T-cell (primary cell): ENCODE data around the gene CEP112. TPM values are rescaled to one million over a fixed set of nuclear protein-coding genes. Genes with fewer than 3 reads are reported as not detected.

Experiments used
- ATAC-seq, 4 experiments: fragments of 200-7000 bp in 3 of 4; fragments of 150-1000 bp in 1 of 4; cut with Tn5 transposase; replicated peaks in 1 of 4; 1 replicate in 3 of 4; 2 replicates in 1 of 4; pipeline ENCODE4 v1.10.0; 2021; ENCODE audit warnings: moderate library complexity in 3 of 4, mild to moderate bottlenecking in 2 of 4, moderate number of reproducible peaks in 1 of 4
- CTCF ChIA-PET, 2 donors: fragments of 300-600 bp; sonication (Branson Sonifier 250); formaldehyde crosslinking; loops; one replicate each; lab custom pipeline; 2022; ENCODE audit warnings: antibody characterized with exemption in 2 of 2; lab: Charles Lee
- POLR2A ChIA-PET, 2 donors: fragments of 300-600 bp; sonication (Branson Sonifier 250); formaldehyde crosslinking; loops; one replicate each; lab custom pipeline; 2022; ENCODE audit warnings: antibody characterized with exemption in 2 of 2; lab: Charles Lee
- DNase-seq, 35 experiments: peaks; one replicate each; pipeline versions ENCODE4 v3.0.0 to v3.0.0-alpha.2; 2013 to 2023
- H3K27ac ChIP-seq: one replicate; pipeline ENCODE4 v1.5.1; 2013; ENCODE audit warnings: low read length
- H3K27me3 ChIP-seq, 2 experiments: replicated peaks in 1 of 2; 1 replicate in 1 of 2; 2 replicates in 1 of 2; pipeline versions ENCODE4 v1.6.1 to v1.7.0; 2013; ENCODE audit warnings: low read length in 1 of 2, mixed read lengths in 1 of 2; ENCODE audit not compliant: control insufficient read depth in 2 of 2, insufficient read depth in 2 of 2; ENCODE audit errors: extremely low read depth in 1 of 2
- H3K36me3 ChIP-seq, 2 donors: 1 replicate in 1 of 2; 2 replicates in 1 of 2; pipeline versions ENCODE4 v1.6.1 to v1.7.0; 2013; ENCODE audit warnings: low read length in 1 of 2; ENCODE audit not compliant: control insufficient read depth in 2 of 2, insufficient read depth in 1 of 2; ENCODE audit errors: extremely low read depth in 1 of 2
- H3K4me1 ChIP-seq, 2 experiments: 1 replicate in 1 of 2; 2 replicates in 1 of 2; pipeline versions ENCODE4 v1.6.1 to v1.7.0; 2013; ENCODE audit warnings: low read length in 2 of 2, mixed read lengths in 1 of 2; ENCODE audit not compliant: insufficient read depth in 2 of 2, control insufficient read depth in 1 of 2; ENCODE audit errors: extremely low read depth in 1 of 2
- H3K4me3 ChIP-seq, 2 donors: 1 replicate in 1 of 2; 2 replicates in 1 of 2; pipeline versions ENCODE4 v1.5.1 to v1.7.0; 2013; ENCODE audit warnings: mild to moderate bottlenecking in 2 of 2, low read length in 1 of 2, moderate library complexity in 1 of 2; ENCODE audit not compliant: control insufficient read depth in 1 of 2; ENCODE audit errors: extremely low read depth in 1 of 2
- H3K9me3 ChIP-seq: 2 replicates; pipeline ENCODE4 v1.7.0; 2013
- H3K27ac Mint-ChIP-seq, 2 donors: one replicate each; pipeline ENCODE4 v1.8.0; 2020 to 2021; ENCODE audit warnings: mild to moderate bottlenecking in 2 of 2, mixed read lengths in 2 of 2
- H3K27me3 Mint-ChIP-seq, 2 donors: one replicate each; pipeline ENCODE4 v1.8.0; 2021 to 2022; ENCODE audit warnings: mixed read lengths in 2 of 2
- H3K36me3 Mint-ChIP-seq: one replicate; pipeline ENCODE4 v1.8.0; 2021; ENCODE audit warnings: mixed read lengths
- H3K4me1 Mint-ChIP-seq, 3 donors: one replicate each; pipeline ENCODE4 v1.8.0; 2020 to 2022; ENCODE audit warnings: mixed read lengths in 3 of 3, mild to moderate bottlenecking in 1 of 3
- H3K4me3 Mint-ChIP-seq, 3 donors: one replicate each; pipeline ENCODE4 v1.8.0; 2020 to 2022; ENCODE audit warnings: mild to moderate bottlenecking in 3 of 3, mixed read lengths in 3 of 3, moderate library complexity in 3 of 3
- H3K9me3 Mint-ChIP-seq, 3 donors: one replicate each; pipeline ENCODE4 v1.8.0; 2020 to 2022; ENCODE audit warnings: mixed read lengths in 3 of 3
- WGBS: methylation state at CpG from one replicate; pipeline ENCODE4 v1.1.5; 2013; ENCODE audit warnings: missing lambda C conversion rate; ENCODE audit not compliant: insufficient coverage; 5-methylcytosine and 5-hydroxymethylcytosine counted together
- total RNA-seq, 35 experiments: library from RNA in 6 of 35; stranded (reverse) in 6 of 35; fragments of 120-200 nt in 1 of 35; gene quantifications; one replicate each; pipeline versions ENCODE4 v1.2.1 to v1.2.4 and lab custom pipeline; 2013 to 2026

CEP112 gene
- total RNA-seq, 5 donors from 2014 or later (not counting 1 experiment from before 2014, with no cell fraction given), result 2.4 to 4.9 (median 4.5) TPM

DNA sequence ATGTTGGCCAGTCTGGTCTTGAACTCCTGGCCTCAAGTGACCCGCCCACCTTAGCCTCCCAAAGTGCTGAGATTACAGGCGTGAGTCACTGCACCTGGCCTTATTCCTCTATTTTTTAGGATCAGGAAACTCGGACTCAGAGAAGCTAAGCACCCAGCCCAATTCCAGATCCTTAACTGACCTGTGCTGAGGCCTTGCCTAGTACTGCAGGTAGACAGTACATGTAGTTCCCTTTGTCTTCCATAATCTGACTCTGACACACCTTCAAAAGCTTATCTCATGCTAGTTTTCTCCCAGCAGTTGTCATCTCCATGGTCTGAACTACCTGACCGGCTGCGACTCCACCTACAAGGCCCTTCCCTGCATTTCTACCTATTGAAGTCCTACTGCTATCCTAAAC, 564.8 kb downstream of the CEP112 start:
- no peaks in the 10 kb centered on the region for H3K4me1 Mint-ChIP-seq
- POLR2A ChIA-PET, result no interaction called here
- peaks cover 0 to 5% of the 10 kb centered on the region in 2 donors for H3K27me3 Mint-ChIP-seq
- Histone ChIP-seq H3K27me3 (peaks cover 0 to 8% of the 10 kb centered on the region in 2 experiments), H3K4me3 (no peak overlapping the region), H3K9me3 (no peaks in the 10 kb centered on the region), H3K36me3 (no peaks in the 10 kb centered on the region), H3K27ac (no peak overlapping the region), H3K4me1 (no peaks in the 10 kb centered on the region)
- H3K4me3 Mint-ChIP-seq, result no peak overlapping the region
- 93% methylated on average over 4 of the region's 5 CpGs for WGBS
- ATAC-seq (no peak), DNase-seq (no peak)
- CTCF ChIA-PET, result no interaction called here
- no peak overlapping the region for H3K27ac Mint-ChIP-seq
- H3K36me3 Mint-ChIP-seq, result no peaks in the 10 kb centered on the region
- no peaks in the 10 kb centered on the region for H3K9me3 Mint-ChIP-seq

- CTCF ChIA-PET, result interaction anchor here in 1 of 2 donors (0.6 kb wide), 1 partner anchor 68 kb away, joined by 3 read pairs; no protein-coding TSS in a partner anchor
- Histone ChIP-seq H3K4me1 (no peaks in the 10 kb centered on the region), H3K27ac (no peak overlapping the region), H3K27me3 (peaks cover 0 to 8% of the 10 kb centered on the region in 2 experiments), H3K4me3 (no peak overlapping the region), H3K36me3 (no peaks in the 10 kb centered on the region), H3K9me3 (no peaks in the 10 kb centered on the region)
- H3K27ac Mint-ChIP-seq, result no peak overlapping the region
- no peaks in the 10 kb centered on the region for H3K9me3 Mint-ChIP-seq
- no peak for DNase-seq
- H3K4me3 Mint-ChIP-seq, result no peak overlapping the region
- H3K36me3 Mint-ChIP-seq, result no peaks in the 10 kb centered on the region
- no peak for ATAC-seq
- H3K27me3 Mint-ChIP-seq, result peaks cover 0 to 5% of the 10 kb centered on the region in 2 donors
- POLR2A ChIA-PET, result no interaction called here
- H3K4me1 Mint-ChIP-seq, result no peaks in the 10 kb centered on the region
Measured at GRCh38 chr17:65626451-65626850, 565.5 kb downstream of the CEP112 start.

- Mint-ChIP-seq H3K4me3 (no peak overlapping the region), H3K9me3 (no peaks in the 10 kb centered on the region), H3K36me3 (no peaks in the 10 kb centered on the region), H3K27me3 (no peaks in the 10 kb centered on the region), H3K4me1 (no peaks in the 10 kb centered on the region), H3K27ac (no peak overlapping the region)
- H3K27me3 ChIP-seq, result no peaks in the 10 kb centered on the region
- CTCF ChIA-PET, result no interaction called here
- no peaks in the 10 kb centered on the region for H3K4me1 ChIP-seq
- H3K9me3 ChIP-seq, result no peaks in the 10 kb centered on the region
- no peak overlapping the region for H3K27ac ChIP-seq
- H3K4me3 ChIP-seq, result no peak overlapping the region
- ATAC-seq, result no peak
- POLR2A ChIA-PET, result no interaction called here
- WGBS, result no CpG with 5 or more reads among the region's 1 CpG
- no peak for DNase-seq
- H3K36me3 ChIP-seq, result no peaks in the 10 kb centered on the region
Measured at GRCh38 chr17:65618516-65618915, 573.4 kb downstream of the CEP112 start.

- H3K27ac Mint-ChIP-seq, result no peak overlapping the region
- H3K4me1 Mint-ChIP-seq, result no peaks in the 10 kb centered on the region
- H3K27ac ChIP-seq, result no peak overlapping the region
- H3K36me3 Mint-ChIP-seq, result no peaks in the 10 kb centered on the region
- CTCF ChIA-PET, result no interaction called here
- no peaks in the 10 kb centered on the region for H3K27me3 Mint-ChIP-seq
- H3K9me3 Mint-ChIP-seq, result no peaks in the 10 kb centered on the region
- ATAC-seq (no peak), DNase-seq (no peak)
- H3K4me3 ChIP-seq, result no peak overlapping the region
- 78% methylated on average over 6 of the region's 11 CpGs for WGBS
- no peaks in the 10 kb centered on the region for H3K9me3 ChIP-seq
- no peaks in the 10 kb centered on the region for H3K27me3 ChIP-seq
- no peak overlapping the region for H3K4me3 Mint-ChIP-seq
- no peaks in the 10 kb centered on the region for H3K36me3 ChIP-seq
- POLR2A ChIA-PET, result interaction anchor here in 1 of 2 donors (0.7 kb wide), 1 partner anchor 116 kb away, joined by 7 read pairs; no protein-coding TSS in a partner anchor
- H3K4me1 ChIP-seq, result no peaks in the 10 kb centered on the region
Measured at GRCh38 chr17:65617496-65617895, 574.4 kb downstream of the CEP112 start.

GRCh38 chr17:65609749-65610148, 582.2 kb downstream of the CEP112 start:
- no peaks in the 10 kb centered on the region for H3K27me3 ChIP-seq
- Mint-ChIP-seq H3K4me1 (no peaks in the 10 kb centered on the region), H3K4me3 (no peak overlapping the region), H3K36me3 (no peaks in the 10 kb centered on the region), H3K27ac (no peak overlapping the region), H3K9me3 (no peaks in the 10 kb centered on the region), H3K27me3 (no peaks in the 10 kb centered on the region)
- WGBS, result no CpG with 5 or more reads among the region's 2 CpGs
- H3K4me3 ChIP-seq, result no peak overlapping the region
- no peak for ATAC-seq
- DNase-seq, result no peak
- no peak overlapping the region for H3K27ac ChIP-seq
- H3K4me1 ChIP-seq, result no peaks in the 10 kb centered on the region
- CTCF ChIA-PET, result no interaction called here
- POLR2A ChIA-PET, result no interaction called here
- H3K36me3 ChIP-seq, result no peaks in the 10 kb centered on the region
- H3K9me3 ChIP-seq, result no peaks in the 10 kb centered on the region

DNA sequence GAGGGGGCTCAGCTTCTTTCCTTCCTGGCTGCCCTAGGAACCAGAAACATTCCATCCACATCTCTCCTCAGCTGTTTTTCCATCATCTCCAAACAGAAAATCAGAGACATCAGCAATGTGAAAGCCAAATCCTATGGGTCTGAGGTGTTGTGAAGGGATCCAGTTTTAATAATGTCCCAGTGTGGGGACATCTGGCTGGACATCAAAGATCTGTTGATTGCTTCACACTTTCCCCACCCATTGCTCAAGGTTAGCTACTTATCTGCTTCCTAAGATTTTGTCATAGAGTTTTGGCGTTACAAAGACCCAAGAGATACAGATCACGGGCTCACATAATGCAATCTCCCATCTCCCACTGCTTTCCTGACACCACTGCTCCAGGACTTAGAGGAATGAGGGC, 582.6 kb downstream of the CEP112 start:
- WGBS, result 80% methylated on average over 1 of the region's 2 CpGs
- CTCF ChIA-PET, result no interaction called here

GRCh38 chr17:65604070-65604469, 587.9 kb downstream of the CEP112 start:
- ATAC-seq (no peak), DNase-seq (no peak)

More for the DNA sequence above, 582.6 kb downstream of the CEP112 start:
- Mint-ChIP-seq H3K27ac (no peak overlapping the region), H3K4me1 (no peaks in the 10 kb centered on the region), H3K9me3 (no peaks in the 10 kb centered on the region), H3K27me3 (no peaks in the 10 kb centered on the region), H3K36me3 (no peaks in the 10 kb centered on the region), H3K4me3 (no peak overlapping the region)
- POLR2A ChIA-PET, result no interaction called here
- Histone ChIP-seq H3K9me3 (no peaks in the 10 kb centered on the region), H3K36me3 (no peaks in the 10 kb centered on the region), H3K4me1 (no peaks in the 10 kb centered on the region), H3K27ac (no peak overlapping the region), H3K27me3 (no peaks in the 10 kb centered on the region), H3K4me3 (no peak overlapping the region)
- no peak for DNase-seq
- no peak for ATAC-seq

More at GRCh38 chr17:65604070-65604469, 587.9 kb downstream of the CEP112 start:
- Histone ChIP-seq H3K9me3 (no peaks in the 10 kb centered on the region), H3K36me3 (no peaks in the 10 kb centered on the region), H3K4me1 (peaks cover 0 to 3% of the 10 kb centered on the region in 2 experiments), H3K27ac (no peak overlapping the region), H3K4me3 (no peak overlapping the region), H3K27me3 (peaks cover 0 to 3% of the 10 kb centered on the region in 2 experiments)
- ChIA-PET CTCF (interaction anchor here in 1 of 2 donors (0.6 kb wide), 1 partner anchor 433 kb away, joined by 3 read pairs; no protein-coding TSS in a partner anchor), POLR2A (no interaction called here)
- Mint-ChIP-seq H3K27ac (no peak overlapping the region), H3K9me3 (no peaks in the 10 kb centered on the region), H3K27me3 (peaks cover 0 to 4% of the 10 kb centered on the region in 2 donors), H3K4me3 (no peak overlapping the region), H3K36me3 (no peaks in the 10 kb centered on the region), H3K4me1 (peaks cover 4 to 7% (median 6%) of the 10 kb centered on the region in 3 donors)
- WGBS, result 57% methylated on average over 4 of the region's 4 CpGs
